K562 (cell line): ENCODE results near the gene SENP7. TPM values are rescaled to one million over a fixed set of nuclear protein-coding genes. Genes with fewer than 3 reads are reported as not detected.

Experiments
- ARID1B ChIP-seq: fragments of 450-650 bp; IDR thresholded peaks from 2 replicates; pipeline ENCODE4 v1.6.1; 2016; ENCODE audit warnings: antibody characterized with exemption, mild to moderate bottlenecking, inconsistent platforms
- BCOR ChIP-seq: fragments of 450-650 bp; IDR thresholded peaks from 2 replicates; pipeline ENCODE4 v1.6.1; 2016
- CHD2 ChIP-seq: IDR thresholded peaks from 2 replicates; pipeline ENCODE4 v1.6.1; 2011; ENCODE audit warnings: low read depth, low read length
- MCM7 ChIP-seq, 2 experiments: fragments of 450-650 bp; IDR thresholded peaks; 2 replicates each; pipeline ENCODE4 v1.6.1; 2016 to 2018
- PTTG1 ChIP-seq: fragments of 450-650 bp; IDR thresholded peaks from 2 replicates; pipeline ENCODE4 v1.6.1; 2016; ENCODE audit warnings: low read depth, mild to moderate bottlenecking, missing genetic modification characterization, missing compliant biosample characterization
- PURB ChIP-seq: sonication (generic); formaldehyde crosslinking; IDR thresholded peaks from 2 replicates; pipeline ENCODE4 v1.9.0; 2021; ENCODE audit warnings: low read depth, mild to moderate bottlenecking, missing genetic modification reagents
- RAD51 ChIP-seq: fragments of 450-650 bp; IDR thresholded peaks from 2 replicates; pipeline ENCODE4 v1.7.1; 2016; ENCODE audit warnings: low read depth, mild to moderate bottlenecking, borderline replicate concordance
- SMARCA4 ChIP-seq: fragments of 450-650 bp; IDR thresholded peaks from 2 replicates; pipeline ENCODE4 v1.6.1; 2016
- TAL1 ChIP-seq: fragments of 450-650 bp; IDR thresholded peaks from 2 replicates; pipeline ENCODE4 v1.6.1; 2016; ENCODE audit warnings: mild to moderate bottlenecking
- ZNF184 ChIP-seq: sonication (generic); formaldehyde crosslinking; IDR thresholded peaks from 2 replicates; pipeline ENCODE4 v1.5.0; 2020; ENCODE audit warnings: missing genetic modification reagents
- ZNF551 ChIP-seq: fragments of 250-450 bp; sonication (Bioruptor Pico); IDR thresholded peaks from 2 replicates; pipeline ENCODE4 v1.5.0; 2021; ENCODE audit warnings: mild to moderate bottlenecking, moderate library complexity
- ZNF644 ChIP-seq: fragments of 200-800 bp; sonication (Bioruptor generic); IDR thresholded peaks from 2 replicates; pipeline ENCODE4 v1.6.1; 2016; ENCODE audit warnings: low read depth, missing genetic modification characterization, missing compliant biosample characterization
- polyA plus RNA-seq, 8 experiments: library from polyadenylated mRNA; depleted of rRNA in 4 of 8; stranded (reverse) in 5 of 8; unstranded in 3 of 8; fragments of >200 nt; fragmentation: Nextera tagmentation in 2 of 8; fragmentation: Illumina TruSeq in 1 of 8; extraction: Ambion mirVana in 2 of 8; extraction: Trizol in 1 of 8; gene quantifications; 2 replicates each; pipeline versions ENCODE4 v1.2.1 to v1.2.3, GENCODE V29; 2011 to 2014; ENCODE audit warnings: inconsistent platforms in 1 of 8, missing spikeins in 1 of 8
- total RNA-seq, 7 experiments: library from RNA; depleted of rRNA in 6 of 7; stranded (reverse); fragments of >200 nt in 6 of 7; fragmentation: Illumina TruSeq in 2 of 7; extraction: Trizol in 2 of 7; gene quantifications; 2 replicates each; pipeline versions ENCODE4 v1.2.1 to v1.2.3, GENCODE V29; 2011 to 2021; ENCODE audit warnings: low replicate concordance in 1 of 7
- TF ChIP-seq, protein P1 (sequence below): sonication (generic); formaldehyde crosslinking; IDR thresholded peaks from 2 replicates; pipeline ENCODE4 v1.8.1; 2023; ENCODE audit warnings: mild to moderate bottlenecking, missing genetic modification reagents
- TF ChIP-seq, protein P2 (sequence below), 3 experiments: IDR thresholded peaks in 2 of 3; conservative IDR thresholded peaks in 1 of 3; 2 replicates each; pipeline ENCODE4 v1.5.1; 2011 to 2012; ENCODE audit warnings: low read length in 3 of 3, mild to moderate bottlenecking in 3 of 3, control low read depth in 2 of 3, improper control_type of control experiment in 1 of 3, inconsistent platforms in 1 of 3, low read depth in 1 of 3, mixed read lengths in 1 of 3, moderate library complexity in 1 of 3; ENCODE audit not compliant: insufficient read depth in 2 of 3
- TF ChIP-seq, protein P3 (sequence below): fragments of 450-650 bp; IDR thresholded peaks from 2 replicates; pipeline ENCODE4 v1.6.1; 2016; ENCODE audit warnings: low read depth, mild to moderate bottlenecking, moderate library complexity
- TF ChIP-seq, protein P4 (sequence below): fragments of 250-450 bp; sonication (Bioruptor Pico); IDR thresholded peaks from 2 replicates; pipeline ENCODE4 v1.5.0; 2021
- TF ChIP-seq, protein P5 (sequence below): fragments of 450-650 bp; IDR thresholded peaks from 2 replicates; pipeline ENCODE4 v1.6.1; 2016; ENCODE audit warnings: missing biosample characterization, missing genetic modification characterization
- TF ChIP-seq, protein P6 (sequence below): fragments of 200-800 bp; sonication (Bioruptor generic); IDR thresholded peaks from 2 replicates; pipeline ENCODE4 v1.6.1; 2017; ENCODE audit warnings: missing genetic modification characterization, missing compliant biosample characterization

The SENP7 gene
- total and polyA plus RNA-seq, 9 of the 15 experiments (the other 6 are each of a cell fraction or from before 2014, with no cell fraction given): 4.1 to 21.9 (median 10.7) TPM

DNA sequence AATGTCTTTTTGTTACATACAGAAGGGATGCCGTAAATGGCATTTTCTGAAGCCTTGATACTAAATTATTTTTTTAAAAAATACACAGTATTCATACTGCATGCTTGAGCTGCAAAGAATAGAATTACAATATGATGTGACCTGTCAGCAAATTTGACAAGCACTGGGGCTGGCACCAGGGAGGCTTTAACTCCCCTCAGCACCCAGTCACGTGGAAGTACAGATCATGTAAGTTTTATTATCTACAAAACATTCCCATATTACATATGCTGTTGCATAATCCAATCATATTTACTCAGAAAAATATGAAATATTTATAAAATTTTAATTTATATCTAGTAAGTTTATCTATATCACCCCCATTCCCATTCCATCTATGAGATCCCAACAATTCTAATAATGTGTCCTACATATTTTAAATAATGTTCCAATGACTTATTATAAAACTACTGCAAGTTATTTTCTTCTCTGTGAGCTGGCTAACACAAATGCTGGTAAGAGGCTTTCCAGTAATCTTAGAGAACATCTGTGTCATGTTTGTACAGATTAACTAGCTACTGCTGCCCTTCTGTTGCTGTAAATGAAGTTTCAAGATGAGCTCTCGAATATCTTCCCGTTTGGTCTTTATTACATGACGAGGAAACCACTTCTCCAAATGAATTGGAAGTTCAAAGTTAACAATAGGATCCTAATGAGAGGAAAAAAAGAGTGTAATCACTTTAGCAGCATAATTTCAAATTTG, 187.4 kb downstream of the SENP7 start (continued):
- TF ChIP-seq, protein P1, sequence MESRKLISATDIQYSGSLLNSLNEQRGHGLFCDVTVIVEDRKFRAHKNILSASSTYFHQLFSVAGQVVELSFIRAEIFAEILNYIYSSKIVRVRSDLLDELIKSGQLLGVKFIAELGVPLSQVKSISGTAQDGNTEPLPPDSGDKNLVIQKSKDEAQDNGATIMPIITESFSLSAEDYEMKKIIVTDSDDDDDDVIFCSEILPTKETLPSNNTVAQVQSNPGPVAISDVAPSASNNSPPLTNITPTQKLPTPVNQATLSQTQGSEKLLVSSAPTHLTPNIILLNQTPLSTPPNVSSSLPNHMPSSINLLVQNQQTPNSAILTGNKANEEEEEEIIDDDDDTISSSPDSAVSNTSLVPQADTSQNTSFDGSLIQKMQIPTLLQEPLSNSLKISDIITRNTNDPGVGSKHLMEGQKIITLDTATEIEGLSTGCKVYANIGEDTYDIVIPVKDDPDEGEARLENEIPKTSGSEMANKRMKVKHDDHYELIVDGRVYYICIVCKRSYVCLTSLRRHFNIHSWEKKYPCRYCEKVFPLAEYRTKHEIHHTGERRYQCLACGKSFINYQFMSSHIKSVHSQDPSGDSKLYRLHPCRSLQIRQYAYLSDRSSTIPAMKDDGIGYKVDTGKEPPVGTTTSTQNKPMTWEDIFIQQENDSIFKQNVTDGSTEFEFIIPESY: no peak
- TF ChIP-seq CHD2 (no peak), PTTG1 (tag) (no peak), ZNF644 (tag) (no peak), BCOR (no peak), ZNF184 (CRISPR knock-in tag) (no peak), SMARCA4 (peak; percentile 87), ARID1B (peak; percentile 92), TAL1 (peak; percentile 88), RAD51 (peak; percentile 46; the same call in 1 of the 2 replicates), ZNF551 (CRISPR knock-in tag) (no peak), MCM7 (IDR thresholded peaks at IDR 0.05) (no peak), PURB (CRISPR knock-in tag) (no peak)
- TF ChIP-seq, protein P2, sequence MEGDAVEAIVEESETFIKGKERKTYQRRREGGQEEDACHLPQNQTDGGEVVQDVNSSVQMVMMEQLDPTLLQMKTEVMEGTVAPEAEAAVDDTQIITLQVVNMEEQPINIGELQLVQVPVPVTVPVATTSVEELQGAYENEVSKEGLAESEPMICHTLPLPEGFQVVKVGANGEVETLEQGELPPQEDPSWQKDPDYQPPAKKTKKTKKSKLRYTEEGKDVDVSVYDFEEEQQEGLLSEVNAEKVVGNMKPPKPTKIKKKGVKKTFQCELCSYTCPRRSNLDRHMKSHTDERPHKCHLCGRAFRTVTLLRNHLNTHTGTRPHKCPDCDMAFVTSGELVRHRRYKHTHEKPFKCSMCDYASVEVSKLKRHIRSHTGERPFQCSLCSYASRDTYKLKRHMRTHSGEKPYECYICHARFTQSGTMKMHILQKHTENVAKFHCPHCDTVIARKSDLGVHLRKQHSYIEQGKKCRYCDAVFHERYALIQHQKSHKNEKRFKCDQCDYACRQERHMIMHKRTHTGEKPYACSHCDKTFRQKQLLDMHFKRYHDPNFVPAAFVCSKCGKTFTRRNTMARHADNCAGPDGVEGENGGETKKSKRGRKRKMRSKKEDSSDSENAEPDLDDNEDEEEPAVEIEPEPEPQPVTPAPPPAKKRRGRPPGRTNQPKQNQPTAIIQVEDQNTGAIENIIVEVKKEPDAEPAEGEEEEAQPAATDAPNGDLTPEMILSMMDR (IDR thresholded peaks at IDR 0.05 in 2 of 3, conservative IDR thresholded peaks at IDR 0.05 in 1 of 3; ENCODE audit: insufficient read depth in 2 of 3, low read depth in 1 of 3, low read length in 3 of 3): no peak
- TF ChIP-seq, protein P3, sequence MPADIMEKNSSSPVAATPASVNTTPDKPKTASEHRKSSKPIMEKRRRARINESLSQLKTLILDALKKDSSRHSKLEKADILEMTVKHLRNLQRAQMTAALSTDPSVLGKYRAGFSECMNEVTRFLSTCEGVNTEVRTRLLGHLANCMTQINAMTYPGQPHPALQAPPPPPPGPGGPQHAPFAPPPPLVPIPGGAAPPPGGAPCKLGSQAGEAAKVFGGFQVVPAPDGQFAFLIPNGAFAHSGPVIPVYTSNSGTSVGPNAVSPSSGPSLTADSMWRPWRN: no peak
- TF ChIP-seq, protein P4, sequence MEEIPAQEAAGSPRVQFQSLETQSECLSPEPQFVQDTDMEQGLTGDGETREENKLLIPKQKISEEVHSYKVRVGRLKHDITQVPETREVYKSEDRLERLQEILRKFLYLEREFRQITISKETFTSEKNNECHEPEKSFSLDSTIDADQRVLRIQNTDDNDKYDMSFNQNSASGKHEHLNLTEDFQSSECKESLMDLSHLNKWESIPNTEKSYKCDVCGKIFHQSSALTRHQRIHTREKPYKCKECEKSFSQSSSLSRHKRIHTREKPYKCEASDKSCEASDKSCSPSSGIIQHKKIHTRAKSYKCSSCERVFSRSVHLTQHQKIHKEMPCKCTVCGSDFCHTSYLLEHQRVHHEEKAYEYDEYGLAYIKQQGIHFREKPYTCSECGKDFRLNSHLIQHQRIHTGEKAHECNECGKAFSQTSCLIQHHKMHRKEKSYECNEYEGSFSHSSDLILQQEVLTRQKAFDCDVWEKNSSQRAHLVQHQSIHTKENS: no peak
- TF ChIP-seq, protein P5, sequence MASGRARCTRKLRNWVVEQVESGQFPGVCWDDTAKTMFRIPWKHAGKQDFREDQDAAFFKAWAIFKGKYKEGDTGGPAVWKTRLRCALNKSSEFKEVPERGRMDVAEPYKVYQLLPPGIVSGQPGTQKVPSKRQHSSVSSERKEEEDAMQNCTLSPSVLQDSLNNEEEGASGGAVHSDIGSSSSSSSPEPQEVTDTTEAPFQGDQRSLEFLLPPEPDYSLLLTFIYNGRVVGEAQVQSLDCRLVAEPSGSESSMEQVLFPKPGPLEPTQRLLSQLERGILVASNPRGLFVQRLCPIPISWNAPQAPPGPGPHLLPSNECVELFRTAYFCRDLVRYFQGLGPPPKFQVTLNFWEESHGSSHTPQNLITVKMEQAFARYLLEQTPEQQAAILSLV (tag): no peak
- TF ChIP-seq, protein P6, sequence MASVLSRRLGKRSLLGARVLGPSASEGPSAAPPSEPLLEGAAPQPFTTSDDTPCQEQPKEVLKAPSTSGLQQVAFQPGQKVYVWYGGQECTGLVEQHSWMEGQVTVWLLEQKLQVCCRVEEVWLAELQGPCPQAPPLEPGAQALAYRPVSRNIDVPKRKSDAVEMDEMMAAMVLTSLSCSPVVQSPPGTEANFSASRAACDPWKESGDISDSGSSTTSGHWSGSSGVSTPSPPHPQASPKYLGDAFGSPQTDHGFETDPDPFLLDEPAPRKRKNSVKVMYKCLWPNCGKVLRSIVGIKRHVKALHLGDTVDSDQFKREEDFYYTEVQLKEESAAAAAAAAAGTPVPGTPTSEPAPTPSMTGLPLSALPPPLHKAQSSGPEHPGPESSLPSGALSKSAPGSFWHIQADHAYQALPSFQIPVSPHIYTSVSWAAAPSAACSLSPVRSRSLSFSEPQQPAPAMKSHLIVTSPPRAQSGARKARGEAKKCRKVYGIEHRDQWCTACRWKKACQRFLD (CRISPR knock-in tag): no peak
